BLaER1 (cell line): ENCODE measurements around the gene MYBBP1A.

Experiments
- H3K27ac ChIP-seq: shearing (Covaris generic); formaldehyde crosslinking; 2 replicates; pipeline ENCODE4 v1.8.1; 2022
- H3K27me3 ChIP-seq: shearing (Covaris generic); formaldehyde crosslinking; 2 replicates; pipeline ENCODE4 v1.8.1; 2022
- H3K36me3 ChIP-seq: shearing (Covaris generic); formaldehyde crosslinking; 2 replicates; pipeline ENCODE4 v1.8.1; 2022
- H3K4me1 ChIP-seq: shearing (Covaris generic); formaldehyde crosslinking; 2 replicates; pipeline ENCODE4 v1.8.1; 2022
- H3K4me2 ChIP-seq: shearing (Covaris generic); formaldehyde crosslinking; 2 replicates; pipeline ENCODE4 v1.8.1; 2022
- H3K4me3 ChIP-seq: shearing (Covaris generic); formaldehyde crosslinking; 2 replicates; pipeline ENCODE4 v1.8.1; 2022
- H3K9ac ChIP-seq: shearing (Covaris generic); formaldehyde crosslinking; 2 replicates; pipeline ENCODE4 v1.8.1; 2022
- H3K9me3 ChIP-seq: shearing (Covaris generic); formaldehyde crosslinking; 2 replicates; pipeline ENCODE4 v1.8.1; 2022
- H4K20me1 ChIP-seq: shearing (Covaris generic); formaldehyde crosslinking; 2 replicates; pipeline ENCODE4 v1.8.1; 2022
- Cebpa-rat ChIP-seq: shearing (Covaris generic); IDR thresholded peaks from 2 replicates; pipeline ENCODE4 v1.8.1; 2022

Gene MYBBP1A

DNA sequence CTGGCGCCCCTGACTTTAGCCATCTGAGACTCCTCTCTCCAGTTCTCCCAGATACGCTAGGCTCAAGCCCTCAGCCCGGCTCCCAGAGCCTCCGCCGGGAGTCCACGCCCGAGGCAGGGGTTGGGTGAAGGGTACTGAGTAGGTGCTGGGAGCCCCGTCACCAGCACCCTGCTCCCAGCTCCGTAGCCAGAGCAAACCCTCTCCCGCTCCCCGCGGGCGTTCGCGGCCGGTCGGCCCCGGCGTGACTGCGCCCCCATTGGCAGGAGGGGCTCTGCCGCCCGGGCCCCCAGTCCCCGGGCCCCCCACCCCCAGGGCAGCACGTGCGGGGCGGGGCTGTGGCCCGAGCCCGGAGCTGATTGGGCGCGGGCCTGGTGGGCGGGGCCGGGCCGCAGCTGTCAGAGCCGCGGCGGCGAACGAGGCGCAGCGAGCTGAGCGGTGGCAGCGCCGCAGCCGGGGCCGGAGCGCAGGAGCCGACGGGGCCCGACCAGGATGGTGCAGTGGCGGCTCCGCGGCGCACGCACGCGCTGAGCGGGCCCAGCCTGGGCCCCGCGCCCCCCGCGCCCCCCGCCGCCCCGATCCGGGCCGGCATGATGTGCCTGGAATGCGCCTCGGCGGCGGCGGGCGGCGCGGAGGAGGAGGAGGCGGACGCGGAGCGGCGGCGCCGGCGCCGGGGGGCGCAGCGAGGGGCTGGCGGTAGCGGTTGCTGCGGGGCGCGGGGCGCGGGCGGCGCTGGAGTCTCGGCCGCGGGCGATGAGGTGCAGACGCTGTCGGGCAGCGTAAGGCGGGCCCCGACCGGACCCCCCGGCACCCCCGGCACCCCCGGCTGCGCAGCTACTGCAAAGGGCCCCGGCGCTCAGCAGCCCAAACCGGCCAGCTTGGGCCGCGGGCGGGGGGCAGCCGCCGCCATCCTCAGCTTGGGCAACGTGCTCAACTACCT lies 56.5 kb downstream of the MYBBP1A start, which contains the start of gene SPNS2:
TSS of gene SPNS2 (plus strand) at position 421 of the 937 bp plus-strand sequence. CDS start at position 588, 167 bp downstream.
- H3K4me3 ChIP-seq: peak within 1 kb of the TSS; percentile 72
- peak within 1 kb of the TSS; percentile 63 for H3K27ac ChIP-seq
- H4K20me1 ChIP-seq: peaks cover 50% of the 10 kb centered on the region
- no peaks in the 10 kb centered on the region for H3K36me3 ChIP-seq
- TF ChIP-seq Cebpa-rat: no peak
- H3K4me1 ChIP-seq: peaks cover 72% of the 10 kb centered on the region
- no peaks in the 10 kb centered on the region for H3K9me3 ChIP-seq
- peak within 1 kb of the TSS; percentile 98 for H3K4me2 ChIP-seq
- no peaks in the 10 kb centered on the region for H3K27me3 ChIP-seq
- peak within 1 kb of the TSS; percentile 77 for H3K9ac ChIP-seq

DNA sequence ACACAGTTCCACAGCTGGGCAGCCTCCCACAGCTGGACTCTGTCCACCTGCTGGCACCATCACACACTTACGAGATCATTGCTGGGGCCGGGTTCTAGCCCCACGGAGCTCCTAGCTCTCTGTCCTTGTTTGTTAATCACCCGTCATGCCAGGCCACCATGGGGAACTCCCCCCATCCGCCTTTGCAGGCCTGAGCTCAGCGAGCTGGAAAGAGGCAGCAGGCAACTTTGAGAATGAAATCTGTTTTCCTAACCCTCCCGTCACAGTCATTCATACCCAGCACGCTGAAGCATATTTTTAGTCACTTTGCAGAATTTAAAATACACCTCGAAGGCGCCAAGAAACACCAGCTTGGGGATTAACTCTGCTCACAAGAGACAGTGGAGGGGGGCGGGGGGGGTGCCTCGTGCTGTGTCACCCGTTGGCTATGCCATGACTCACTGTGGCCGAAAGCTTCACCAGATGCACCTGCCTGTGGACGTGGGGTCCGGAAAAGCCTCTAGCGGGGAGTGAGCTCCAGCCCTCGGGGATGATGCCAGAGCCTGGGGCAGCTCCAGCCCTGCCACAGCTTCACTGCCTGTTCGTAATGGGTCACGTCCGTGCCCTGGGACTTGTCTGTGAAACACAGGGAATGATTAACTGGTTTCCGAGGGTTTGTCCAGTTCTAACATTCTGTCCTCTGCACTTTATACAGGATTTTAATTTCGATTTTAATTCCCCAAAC lies 57.9 kb downstream of the MYBBP1A start:
- Histone ChIP-seq H4K20me1 (peaks cover 36% of the 10 kb centered on the region), H3K27me3 (no peaks in the 10 kb centered on the region), H3K9me3 (no peaks in the 10 kb centered on the region), H3K4me1 (peaks cover 68% of the 10 kb centered on the region), H3K9ac (no peak overlapping the region; the same call in 1 of the 2 replicates), H3K4me2 (peak overlapping the region; percentile 98), H3K27ac (no peak overlapping the region; the same call in 1 of the 2 replicates), H3K4me3 (no peak overlapping the region), H3K36me3 (no peaks in the 10 kb centered on the region)
- no peak for TF ChIP-seq Cebpa-rat

DNA sequence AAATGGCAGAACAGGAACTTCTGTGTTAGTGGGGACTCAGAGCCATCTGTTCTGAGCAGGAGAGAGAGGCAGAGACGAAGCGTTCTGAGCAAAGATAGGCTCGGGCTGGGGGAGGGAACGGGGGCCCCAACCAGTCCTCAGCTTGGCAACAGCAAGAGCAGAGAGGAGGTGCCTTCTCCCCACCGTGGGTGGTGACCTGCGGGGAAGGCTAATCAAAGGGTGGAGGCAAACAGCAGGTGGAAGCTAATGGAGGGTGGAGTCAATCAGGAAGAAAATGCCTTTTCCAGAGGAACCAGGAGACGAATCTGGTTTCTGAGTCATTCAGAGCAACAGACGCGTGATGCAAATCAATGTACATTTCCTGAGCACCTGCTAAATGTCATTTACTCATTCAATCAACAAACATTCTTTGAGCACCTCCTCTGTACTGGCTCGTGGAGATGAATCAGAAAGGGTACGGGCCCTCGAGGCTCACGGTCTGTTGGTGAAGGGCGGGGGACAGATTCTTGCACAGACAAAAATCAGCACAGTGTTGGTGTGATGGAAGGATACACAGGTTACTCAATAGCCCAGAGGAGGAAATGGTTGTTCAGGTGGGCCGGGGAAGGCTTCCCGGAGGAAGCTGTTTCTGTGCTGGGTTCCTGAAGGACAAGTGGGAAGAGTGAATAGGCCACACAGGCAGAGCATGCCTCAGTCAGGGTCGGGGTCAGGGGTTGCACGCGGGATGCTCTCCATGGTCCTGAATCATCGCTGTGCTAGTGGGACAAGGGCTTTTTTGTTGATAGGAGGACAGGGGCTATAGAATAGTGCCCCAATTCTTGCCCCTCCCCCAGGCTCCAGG lies 62.2 kb downstream of the MYBBP1A start:
- H3K36me3 ChIP-seq: no peaks in the 10 kb centered on the region
- H3K27me3 ChIP-seq: no peaks in the 10 kb centered on the region
- no peaks in the 10 kb centered on the region for H3K9me3 ChIP-seq
- H3K9ac ChIP-seq: no peak overlapping the region
- no peak overlapping the region for H3K27ac ChIP-seq
- H3K4me1 ChIP-seq: peaks cover 61% of the 10 kb centered on the region
- peaks cover 8% of the 10 kb centered on the region for H4K20me1 ChIP-seq
- no peak overlapping the region for H3K4me3 ChIP-seq
- TF ChIP-seq Cebpa-rat: no peak
- H3K4me2 ChIP-seq: peak overlapping the region; percentile 53; the same call in 1 of the 2 replicates

DNA sequence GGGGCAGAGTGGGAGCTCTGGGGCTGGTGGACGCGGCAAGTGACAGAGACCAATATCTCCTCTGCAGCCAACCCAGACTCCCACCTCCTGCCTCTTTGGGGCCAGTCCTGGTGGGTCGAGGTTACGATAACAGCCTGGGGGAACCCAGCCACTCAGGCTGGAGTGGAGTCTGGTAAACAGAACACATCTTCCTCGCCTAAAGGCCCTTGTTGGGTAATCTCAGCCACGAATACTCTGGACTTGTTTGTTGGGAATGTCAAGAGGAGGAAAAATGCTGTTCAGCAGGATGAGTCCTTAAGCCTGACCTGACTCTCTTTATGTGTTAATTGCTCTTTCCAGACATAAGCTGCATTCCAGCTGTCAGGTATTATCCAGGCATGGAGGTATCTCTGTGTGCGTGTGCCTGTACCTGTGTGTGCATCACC lies 64.5 kb downstream of the MYBBP1A start:
- Histone ChIP-seq H3K9me3 (no peaks in the 10 kb centered on the region), H4K20me1 (no peaks in the 10 kb centered on the region; the same call in 1 of the 2 replicates), H3K36me3 (no peaks in the 10 kb centered on the region), H3K9ac (no peak overlapping the region), H3K27ac (no peak overlapping the region), H3K4me2 (no peak overlapping the region), H3K4me1 (peaks cover 61% of the 10 kb centered on the region), H3K27me3 (no peaks in the 10 kb centered on the region), H3K4me3 (no peak overlapping the region)
- TF ChIP-seq Cebpa-rat: no peak

DNA sequence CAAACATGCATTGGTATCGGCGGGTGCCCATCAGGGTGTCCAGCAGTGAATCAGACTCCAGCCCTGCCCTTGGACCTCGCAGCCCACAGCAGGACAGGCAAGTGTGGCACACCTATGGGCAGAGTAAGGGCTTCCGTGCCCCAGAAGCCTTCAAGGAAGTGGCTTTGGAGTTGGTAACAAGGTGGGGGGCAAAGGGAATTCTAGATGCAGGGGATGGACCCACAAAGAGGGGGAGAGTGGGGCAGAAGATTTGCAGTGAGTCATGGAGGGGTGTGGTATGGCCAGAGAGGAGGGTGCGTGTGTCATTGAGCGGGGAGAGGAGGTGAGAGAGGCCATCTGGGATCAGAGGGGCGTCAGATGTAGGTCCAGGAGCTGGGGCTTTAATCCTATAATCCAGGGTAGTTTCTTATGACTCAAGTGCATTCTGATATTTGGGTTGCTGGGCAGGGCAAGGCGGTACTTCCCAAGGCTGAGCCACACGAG lies 65.0 kb downstream of the MYBBP1A start:
- H3K36me3 ChIP-seq: no peaks in the 10 kb centered on the region
- no peak overlapping the region for H3K27ac ChIP-seq
- H3K27me3 ChIP-seq: no peaks in the 10 kb centered on the region
- no peak overlapping the region for H3K9ac ChIP-seq
- no peak for TF ChIP-seq Cebpa-rat
- no peak overlapping the region for H3K4me2 ChIP-seq
- H3K4me3 ChIP-seq: no peak overlapping the region
- peaks cover 63% of the 10 kb centered on the region for H3K4me1 ChIP-seq
- no peaks in the 10 kb centered on the region; the same call in 1 of the 2 replicates for H4K20me1 ChIP-seq
- no peaks in the 10 kb centered on the region for H3K9me3 ChIP-seq

DNA sequence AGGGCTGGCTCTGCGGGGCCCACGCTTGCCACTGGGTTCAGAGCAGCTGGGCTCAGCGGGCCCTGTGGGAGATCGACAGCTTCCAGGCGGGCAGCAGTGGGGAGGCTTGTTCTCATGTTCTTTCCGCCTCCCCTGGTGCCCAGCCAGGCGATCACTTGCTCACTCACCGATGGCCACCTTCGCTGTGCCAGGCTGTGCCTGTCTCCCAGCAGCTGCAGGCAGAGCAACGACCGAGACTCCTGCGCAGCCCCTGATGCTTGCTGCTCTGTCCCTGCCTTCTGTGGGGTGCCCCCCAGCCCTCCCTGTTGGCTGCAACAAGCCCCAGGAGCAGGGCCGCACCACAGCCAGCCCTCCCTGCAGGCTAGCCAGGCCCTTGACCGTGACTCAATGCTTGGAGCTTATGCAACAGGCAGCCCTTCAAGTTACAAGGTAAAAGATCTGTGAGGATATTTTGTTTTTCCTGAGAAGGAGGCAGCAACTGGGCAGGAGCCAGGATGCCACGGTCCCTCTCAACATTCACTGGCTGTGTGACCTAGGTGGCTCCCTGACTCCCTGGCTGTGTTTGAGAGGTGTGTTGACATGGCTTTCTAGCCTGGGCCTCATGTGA lies 66.1 kb downstream of the MYBBP1A start:
- H3K4me2 ChIP-seq: peak overlapping the region; percentile 85
- no peaks in the 10 kb centered on the region for H3K27me3 ChIP-seq
- 0 out of 2 replicates have a peak overlapping the region, but pooled peaks have one; percentile 12 for H3K9ac ChIP-seq
- H3K27ac ChIP-seq: no peak overlapping the region
- no peak for TF ChIP-seq Cebpa-rat
- H3K4me3 ChIP-seq: no peak overlapping the region
- H4K20me1 ChIP-seq: no peaks in the 10 kb centered on the region
- H3K9me3 ChIP-seq: no peaks in the 10 kb centered on the region
- H3K4me1 ChIP-seq: peaks cover 70% of the 10 kb centered on the region
- no peaks in the 10 kb centered on the region for H3K36me3 ChIP-seq
